GM23248 (cell line): ENCODE results near the gene CD19.

Source experiments
- EZH2 ChIP-seq: fragments of 200-600 bp; sonication (generic); IDR thresholded peaks from 2 replicates; pipeline ENCODE4 v1.6.1; 2018; ENCODE audit warnings: antibody characterized with exemption, mild to moderate bottlenecking; ENCODE audit not compliant: insufficient read depth, poor library complexity, severe bottlenecking
- EZH2phosphoT487 ChIP-seq: fragments of 200-600 bp; sonication (generic); IDR thresholded peaks from 2 replicates; pipeline ENCODE4 v1.6.1; 2018; ENCODE audit warnings: antibody characterized with exemption, moderate library complexity, mild to moderate bottlenecking, low read depth; ENCODE audit not compliant: insufficient read depth

- no peak for TF ChIP-seq EZH2
- TF ChIP-seq EZH2phosphoT487 = no peak
Observed at GRCh38 chr16:28918698-28919097, 13.1 kb upstream of the CD19 start.
